A549 (cell line): ENCODE results near the gene CACNA1S. TPM values are rescaled to one million over a fixed set of nuclear protein-coding genes. Genes with fewer than 3 reads are reported as not detected.

Experiments
- ATAC-seq, 2 experiments: fragments of 200-7000 bp in 1 of 2; fragments of >200 bp in 1 of 2; cut with Nextera tagmentation in 1 of 2; cut with Tn5 transposase in 1 of 2; 3 replicates each; pipeline versions ENCODE4 v1.8.0 to v1.9.1; 2018 to 2020; ENCODE audit warnings: mild to moderate bottlenecking in 1 of 2, moderate library complexity in 1 of 2
- CTCF ChIA-PET: fragments of 300-600 bp; sonication (Branson Sonifier 250); formaldehyde crosslinking; extraction: SDS; loops from one replicate; lab custom pipeline; 2021; ENCODE audit warnings: antibody characterized with exemption, inconsistent platforms; lab: Yijun Ruan, JAX
- POLR2A ChIA-PET: fragments of 350-600 bp; formaldehyde crosslinking; extraction: SDS; loops from one replicate; lab custom pipeline; 2021; ENCODE audit warnings: antibody characterized with exemption, inconsistent platforms; lab: Yijun Ruan, JAX
- DNase-seq, 2 experiments: peaks; one replicate each; pipeline versions ENCODE4 v3.0.0 to v3.0.0-alpha.2; 2011 to 2016; ENCODE audit warnings: low read depth in 1 of 2, low spot score in 1 of 2
- FAIRE-seq: peaks from 2 replicates; lab custom pipeline; 2011; peaks lifted over from hg19 to GRCh38; lab: Jason Lieb, UNC
- H3K27ac ChIP-seq, 2 experiments: fragments of >200 bp; sonication (Bioruptor Twin); formaldehyde crosslinking; 3 replicates each; pipeline ENCODE4 v1.5.1; 2016 to 2017
- H3K4me1 ChIP-seq: fragments of >200 bp; sonication (Bioruptor Twin); formaldehyde crosslinking; 3 replicates; pipeline ENCODE4 v1.6.1; 2016
- H3K4me2 ChIP-seq: fragments of >200 bp; sonication (Bioruptor Twin); formaldehyde crosslinking; 3 replicates; pipeline ENCODE4 v1.6.1; 2016
- H3K4me3 ChIP-seq: fragments of >200 bp; sonication (Bioruptor Twin); formaldehyde crosslinking; 3 replicates; pipeline ENCODE4 v1.5.1; 2016
- H3K9me3 ChIP-seq: fragments of >200 bp; sonication (Bioruptor Twin); formaldehyde crosslinking; 3 replicates; pipeline ENCODE4 v1.6.1; 2016
- BCL3 ChIP-seq: fragments of >200 bp; sonication (Bioruptor Twin); formaldehyde crosslinking; IDR thresholded peaks from 3 replicates; pipeline ENCODE4 v1.6.1; 2016
- BHLHE40 ChIP-seq: IDR thresholded peaks from 2 replicates; pipeline ENCODE4 v1.6.1; 2012; ENCODE audit warnings: low read depth, low read length, inconsistent platforms
- CBX2 ChIP-seq: fragments of 200-600 bp; sonication (generic); IDR thresholded peaks from 2 replicates; pipeline ENCODE4 v1.6.1; 2016; ENCODE audit warnings: low read depth, mild to moderate bottlenecking, borderline replicate concordance
- ELK1 ChIP-seq: fragments of 150-350 bp; IDR thresholded peaks from 2 replicates; pipeline ENCODE4 v1.6.1; 2014; ENCODE audit warnings: low read depth, mild to moderate bottlenecking, low read length
- EP300 ChIP-seq, 2 experiments: fragments of >200 bp; sonication (Bioruptor Twin); formaldehyde crosslinking; IDR thresholded peaks; 2 replicates in 1 of 2; 3 replicates in 1 of 2; pipeline ENCODE4 v1.6.1; 2016 to 2017
- ESRRA ChIP-seq: fragments of 150-350 bp; IDR thresholded peaks from 2 replicates; pipeline ENCODE4 v1.6.1; 2014; ENCODE audit warnings: mild to moderate bottlenecking, low read length, borderline replicate concordance
- GATA3 ChIP-seq: IDR thresholded peaks from 2 replicates; pipeline ENCODE4 v1.6.1; 2012; ENCODE audit warnings: borderline replicate concordance
- HEYL ChIP-seq: fragments of 250-450 bp; sonication (Bioruptor Pico); IDR thresholded peaks from 2 replicates; pipeline ENCODE4 v1.8.0; 2021; ENCODE audit warnings: mild to moderate bottlenecking, moderate library complexity
- HOXA7 ChIP-seq: fragments of 250-450 bp; sonication (Bioruptor Pico); IDR thresholded peaks from 2 replicates; pipeline ENCODE4 v1.5.0; 2020; ENCODE audit warnings: mild to moderate bottlenecking, moderate library complexity
- HOXB13 ChIP-seq: fragments of 250-450 bp; sonication (Bioruptor Pico); IDR thresholded peaks from 2 replicates; pipeline ENCODE4 v1.5.0; 2020; ENCODE audit warnings: low read depth, mild to moderate bottlenecking, moderate library complexity
- JUN ChIP-seq, 2 experiments: fragments of >200 bp; sonication (Bioruptor Twin); formaldehyde crosslinking; IDR thresholded peaks; 2 replicates in 1 of 2; 3 replicates in 1 of 2; pipeline ENCODE4 v1.6.1; 2016 to 2017
- KDM5A ChIP-seq: fragments of 200-600 bp; sonication (generic); IDR thresholded peaks from 2 replicates; pipeline ENCODE4 v1.6.1; 2016; ENCODE audit warnings: antibody characterized with exemption, mild to moderate bottlenecking
- MAX ChIP-seq: IDR thresholded peaks from 2 replicates; pipeline ENCODE4 v1.6.1; 2012
- NR3C1 ChIP-seq: fragments of >200 bp; sonication (Bioruptor Twin); formaldehyde crosslinking; IDR thresholded peaks from 3 replicates; pipeline ENCODE4 v1.6.1; 2017
- PBX3 ChIP-seq: IDR thresholded peaks from 2 replicates; pipeline ENCODE4 v1.6.1; 2012
- PHF8 ChIP-seq: fragments of 200-600 bp; sonication (generic); IDR thresholded peaks from 2 replicates; pipeline ENCODE4 v1.6.1; 2016; ENCODE audit warnings: low read depth, mild to moderate bottlenecking, antibody characterized with exemption, moderate library complexity, borderline replicate concordance
- RAD21 ChIP-seq, 2 experiments: fragments of >200 bp in 1 of 2; sonication (Bioruptor Twin) in 1 of 2; formaldehyde crosslinking in 1 of 2; IDR thresholded peaks in 1 of 2; conservative IDR thresholded peaks in 1 of 2; 2 replicates in 1 of 2; 3 replicates in 1 of 2; pipeline ENCODE4 v1.6.1; 2012 to 2018; ENCODE audit warnings: inconsistent platforms in 1 of 2
- RARB ChIP-seq: fragments of 250-450 bp; sonication (Bioruptor Pico); IDR thresholded peaks from 2 replicates; pipeline ENCODE4 v1.8.0; 2021; ENCODE audit warnings: mild to moderate bottlenecking, moderate library complexity
- REST ChIP-seq: fragments of 200-600 bp; sonication (generic); IDR thresholded peaks from 2 replicates; pipeline ENCODE4 v1.6.1; 2016; ENCODE audit warnings: antibody characterized with exemption, mild to moderate bottlenecking, moderate library complexity
- RNF2 ChIP-seq: fragments of 200-600 bp; sonication (generic); IDR thresholded peaks from 2 replicates; pipeline ENCODE4 v1.6.1; 2016; ENCODE audit warnings: low read depth, mild to moderate bottlenecking, antibody characterized with exemption, moderate library complexity, borderline replicate concordance
- SMC3 ChIP-seq: fragments of >200 bp; sonication (Bioruptor Twin); formaldehyde crosslinking; IDR thresholded peaks from 3 replicates; pipeline ENCODE4 v1.6.1; 2018; ENCODE audit warnings: inconsistent platforms
- SREBF2 ChIP-seq: fragments of 450-650 bp; IDR thresholded peaks from 2 replicates; pipeline ENCODE4 v1.6.1; 2014; ENCODE audit warnings: mild to moderate bottlenecking, moderate library complexity
- USF2 ChIP-seq: fragments of 450-650 bp; IDR thresholded peaks from 2 replicates; pipeline ENCODE4 v1.6.1; 2014; ENCODE audit warnings: antibody characterized with exemption
- ZC3H11A ChIP-seq: fragments of 450-650 bp; IDR thresholded peaks from 2 replicates; pipeline ENCODE4 v1.6.1; 2014; ENCODE audit warnings: antibody characterized with exemption, mild to moderate bottlenecking
- ZFP36 ChIP-seq: fragments of 450-650 bp; IDR thresholded peaks from 2 replicates; pipeline ENCODE4 v1.6.1; 2014; ENCODE audit warnings: borderline replicate concordance; ENCODE audit not compliant: partially characterized antibody
- ZNF302 ChIP-seq: fragments of 250-450 bp; sonication (Bioruptor Pico); IDR thresholded peaks from 2 replicates; pipeline ENCODE4 v1.9.0; 2021; ENCODE audit warnings: inconsistent platforms, mild to moderate bottlenecking, moderate library complexity
- ZSCAN20 ChIP-seq: fragments of 250-450 bp; sonication (Bioruptor Pico); IDR thresholded peaks from 2 replicates; pipeline ENCODE4 v1.8.0; 2022; ENCODE audit warnings: mild to moderate bottlenecking, moderate library complexity
- WGBS: methylation state at CpG from one replicate; pipeline ENCODE4 v1.1.6; 2017; ENCODE audit errors: missing lambda C conversion rate; 5-methylcytosine and 5-hydroxymethylcytosine counted together
- polyA plus RNA-seq, 4 experiments: library from polyadenylated mRNA; depleted of rRNA in 3 of 4; stranded (reverse); fragments of >200 nt; fragmentation: RNase III in 1 of 4; extraction: RNeasy Plus Mini Kit Qiagen cat#74134 plus additional on column Dnase treatment in 1 of 4; gene quantifications; 2 replicates in 3 of 4; 3 replicates in 1 of 4; pipeline ENCODE4 v1.2.3, GENCODE V29; 2011 to 2017

CACNA1S gene
- polyA plus RNA-seq, 2 of the 4 experiments (the other 2 are of a cell fraction) = 0.01 TPM; not detected in 1

GRCh38 chr1:201143726-201144635, 31.8 kb upstream of the CACNA1S start:
- ATAC-seq (no peak), DNase-seq (no peak), FAIRE-seq (no peak)
- H3K27ac ChIP-seq = no peak overlapping the region
- H3K4me1 ChIP-seq = no peaks in the 10 kb centered on the region
- no peaks in the 10 kb centered on the region for H3K9me3 ChIP-seq
- H3K4me3 ChIP-seq = no peak overlapping the region
- WGBS = 87% methylated on average over 18 of the region's 18 CpGs
- POLR2A ChIA-PET = no interaction called here
- CTCF ChIA-PET = interaction anchor here (1.2 to 1.5 kb wide), 3 partner anchors 9 to 27 kb away, joined by 3 to 6 read pairs (median 3); partner anchors contain the start of gene TMEM9
- H3K4me2 ChIP-seq = no peak overlapping the region
- no peak for TF ChIP-seq KDM5A
- TF ChIP-seq HOXA7 = no peak
- TF ChIP-seq ZNF302 (CRISPR knock-in tag) = no peak
- no peak for TF ChIP-seq ELK1
- no peak for TF ChIP-seq REST
- no peak for TF ChIP-seq ZFP36
- no peak for TF ChIP-seq ZSCAN20 (CRISPR knock-in tag)
- TF ChIP-seq RAD21 (conservative IDR thresholded peaks at IDR 0.05 in 1 of 2, IDR thresholded peaks at IDR 0.05 in 1 of 2) = no peak
- TF ChIP-seq ESRRA = no peak
- no peak for TF ChIP-seq HEYL (CRISPR knock-in tag)
- no peak for TF ChIP-seq HOXB13 (CRISPR knock-in tag)
- no peak for TF ChIP-seq CBX2
- TF ChIP-seq JUN (IDR thresholded peaks at IDR 0.05) = no peak
- TF ChIP-seq SREBF2 = no peak
- no peak for TF ChIP-seq BHLHE40
- no peak for TF ChIP-seq USF2
- no peak for TF ChIP-seq GATA3
- no peak for TF ChIP-seq NR3C1

GRCh38 chr1:201142849-201143725, 30.9 kb upstream of the CACNA1S start:
- ChIA-PET POLR2A (no interaction called here), CTCF (interaction anchor here (0.6 to 2.1 kb wide), 10 partner anchors 10 to 510 kb away, joined by 3 to 7 read pairs (median 4); partner anchors contain the start of gene ASCL5)
- Histone ChIP-seq H3K27ac (no peak overlapping the region), H3K4me1 (peaks cover 4% of the 10 kb centered on the region; the same call in 1 of the 3 replicates), H3K4me3 (no peak overlapping the region), H3K4me2 (no peak overlapping the region), H3K9me3 (no peaks in the 10 kb centered on the region)
- DNase-seq (no peak), ATAC-seq (no peak), FAIRE-seq (no peak)
- 92% methylated on average over 15 of the region's 16 CpGs for WGBS
- TF ChIP-seq SMC3 = no peak
- TF ChIP-seq PHF8 = no peak
- no peak for TF ChIP-seq CBX2
- TF ChIP-seq RARB = no peak
- no peak for TF ChIP-seq PBX3
- TF ChIP-seq RNF2 = no peak
- no peak for TF ChIP-seq EP300 (IDR thresholded peaks at IDR 0.05)
- TF ChIP-seq KDM5A = no peak
- no peak for TF ChIP-seq BCL3
- TF ChIP-seq MAX = no peak
- no peak for TF ChIP-seq ZC3H11A
- TF ChIP-seq HEYL (CRISPR knock-in tag) = no peak
